ENCODE measurements around the gene LTBP2. TPM values are rescaled to one million over a fixed set of nuclear protein-coding genes. Genes with fewer than 3 reads are reported as not detected.

The LTBP2 gene
- total RNA-seq, 1 experiment from 2014 or later, result 17.4 TPM

DNA sequence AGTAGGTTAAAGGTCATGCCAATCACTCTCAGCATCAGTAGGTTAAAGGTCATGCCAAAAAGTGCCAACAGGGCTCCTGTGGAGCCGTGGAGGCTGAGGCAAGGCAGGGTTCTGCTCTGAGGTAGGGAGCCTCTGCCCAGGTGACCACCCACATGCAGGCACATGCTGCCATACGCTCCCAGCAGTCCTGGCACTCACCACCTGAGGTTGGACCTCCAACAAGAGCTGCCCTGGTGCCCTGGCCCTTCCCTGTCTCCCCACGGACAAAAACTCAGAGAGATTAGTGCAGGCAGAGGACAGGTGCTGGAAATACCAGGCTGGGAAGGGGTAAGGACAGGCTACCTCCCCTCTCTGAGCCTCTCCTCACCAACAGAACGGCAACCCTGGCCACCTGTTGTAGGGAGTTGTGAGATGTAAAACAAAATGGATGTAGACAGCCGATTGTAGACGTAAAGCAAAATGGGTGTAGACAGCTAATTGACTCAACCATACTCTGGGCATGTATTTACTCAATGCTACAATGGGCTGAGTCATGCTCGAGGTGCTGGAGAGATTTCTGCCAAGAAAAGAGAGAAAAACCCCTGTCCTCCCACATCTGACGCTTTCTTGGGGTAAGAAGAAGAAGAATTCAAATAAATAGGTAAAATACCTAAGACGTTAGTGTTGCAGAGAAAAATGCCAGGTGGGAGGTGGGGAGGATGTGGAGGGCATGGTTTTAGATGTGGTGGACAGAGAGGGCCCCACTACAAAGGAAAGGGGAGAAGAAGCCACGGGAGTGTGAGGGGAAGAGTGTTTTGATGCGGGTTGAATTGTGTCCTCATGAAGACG is 32.4 kb downstream of the LTBP2 start:
- intact Hi-C loops (cut with micrococcal nuclease), result loop anchor here (1.0 kb wide), 1 partner anchor 7 kb away; no protein-coding TSS in a partner anchor
- no peaks in the 10 kb centered on the region for H4K20me1 ChIP-seq (ENCODE audit: low read length)
- peak overlapping the region; percentile 72 for H2AFZ ChIP-seq (ENCODE audit: low read length)
- H3K27ac ChIP-seq (ENCODE audit: low read length), result peak overlapping the region; percentile 95
- H3K4me1 ChIP-seq (ENCODE audit: insufficient read depth, low read length), result peaks cover 44% of the 10 kb centered on the region
- ChIA-PET CTCF (no interaction called here), POLR2A (ENCODE audit: unreplicated experiment) (no interaction called here)
- H3K27me3 ChIP-seq (ENCODE audit: low read length), result no peaks in the 10 kb centered on the region
- TF ChIP-seq EZH2phosphoT487 (IDR thresholded peaks at IDR 0.05; ENCODE audit: borderline replicate concordance, low read length), result no peak
- DNase-seq (peak; percentile 97), ATAC-seq (peak; percentile 81)
- H3K9me2 ChIP-seq (replicated peaks; ENCODE audit: low read length), result no peaks in the 10 kb centered on the region
- no peaks in the 10 kb centered on the region for H3F3A ChIP-seq (ENCODE audit: low read length, unreplicated experiment)
- peak overlapping the region; percentile 46 for H3K4me2 ChIP-seq (ENCODE audit: low read length)
- H3K4me3 ChIP-seq (ENCODE audit: low read length), result no peak overlapping the region
- no peaks in the 10 kb centered on the region for H3K36me3 ChIP-seq (ENCODE audit: low read depth, low read length)
- H3K79me2 ChIP-seq (ENCODE audit: low read length), result no peaks in the 10 kb centered on the region; the same call in 1 of the 2 replicates
- H3K9ac ChIP-seq (ENCODE audit: low read length), result peak overlapping the region; percentile 74
- TSS peak; percentile 95 for BruUV-seq (replicated peaks)
- H3K9me3 ChIP-seq (ENCODE audit: low read length), result no peaks in the 10 kb centered on the region

DNA sequence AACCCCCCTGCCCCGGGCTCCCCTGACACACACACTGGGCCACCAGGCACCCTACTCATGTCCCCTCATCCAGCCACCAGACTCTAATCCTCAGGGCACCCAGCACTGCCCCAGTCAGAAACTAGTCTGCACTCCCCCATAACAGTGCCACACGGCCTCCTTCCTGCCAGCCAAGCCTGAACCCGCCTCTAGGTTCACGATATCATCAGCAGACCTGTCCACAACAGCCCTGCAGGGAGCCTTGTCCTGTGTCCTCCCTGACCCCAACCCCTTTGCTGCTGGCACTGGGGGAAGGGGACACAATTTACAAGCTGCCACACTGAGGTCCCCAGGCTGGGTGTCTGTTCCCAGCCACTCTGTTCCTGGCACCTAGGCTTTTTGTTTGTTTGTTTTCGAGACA is 33.6 kb downstream of the LTBP2 start:
- Histone ChIP-seq H3K27me3 (ENCODE audit: low read length) (no peaks in the 10 kb centered on the region), H3K9me2 (replicated peaks; ENCODE audit: low read length) (no peaks in the 10 kb centered on the region), H3K27ac (ENCODE audit: low read length) (no peak overlapping the region; the same call in 1 of the 2 replicates), H2AFZ (ENCODE audit: low read length) (no peak overlapping the region), H3K79me2 (ENCODE audit: low read length) (no peaks in the 10 kb centered on the region; the same call in 1 of the 2 replicates), H3K4me2 (ENCODE audit: low read length) (no peak overlapping the region), H4K20me1 (ENCODE audit: low read length) (no peaks in the 10 kb centered on the region), H3K36me3 (ENCODE audit: low read depth, low read length) (no peaks in the 10 kb centered on the region), H3K9me3 (ENCODE audit: low read length) (no peaks in the 10 kb centered on the region), H3K4me3 (ENCODE audit: low read length) (no peak overlapping the region), H3K9ac (ENCODE audit: low read length) (no peak overlapping the region), H3K4me1 (ENCODE audit: insufficient read depth, low read length) (peaks cover 43% of the 10 kb centered on the region), H3F3A (ENCODE audit: low read length, unreplicated experiment) (no peaks in the 10 kb centered on the region)
- ChIA-PET POLR2A (ENCODE audit: unreplicated experiment) (no interaction called here), CTCF (no interaction called here)
- intact Hi-C loops (cut with micrococcal nuclease), result no loop called here
- TF ChIP-seq EZH2phosphoT487 (IDR thresholded peaks at IDR 0.05; ENCODE audit: borderline replicate concordance, low read length), result no peak
- TF ChIP-seq, protein P1, sequence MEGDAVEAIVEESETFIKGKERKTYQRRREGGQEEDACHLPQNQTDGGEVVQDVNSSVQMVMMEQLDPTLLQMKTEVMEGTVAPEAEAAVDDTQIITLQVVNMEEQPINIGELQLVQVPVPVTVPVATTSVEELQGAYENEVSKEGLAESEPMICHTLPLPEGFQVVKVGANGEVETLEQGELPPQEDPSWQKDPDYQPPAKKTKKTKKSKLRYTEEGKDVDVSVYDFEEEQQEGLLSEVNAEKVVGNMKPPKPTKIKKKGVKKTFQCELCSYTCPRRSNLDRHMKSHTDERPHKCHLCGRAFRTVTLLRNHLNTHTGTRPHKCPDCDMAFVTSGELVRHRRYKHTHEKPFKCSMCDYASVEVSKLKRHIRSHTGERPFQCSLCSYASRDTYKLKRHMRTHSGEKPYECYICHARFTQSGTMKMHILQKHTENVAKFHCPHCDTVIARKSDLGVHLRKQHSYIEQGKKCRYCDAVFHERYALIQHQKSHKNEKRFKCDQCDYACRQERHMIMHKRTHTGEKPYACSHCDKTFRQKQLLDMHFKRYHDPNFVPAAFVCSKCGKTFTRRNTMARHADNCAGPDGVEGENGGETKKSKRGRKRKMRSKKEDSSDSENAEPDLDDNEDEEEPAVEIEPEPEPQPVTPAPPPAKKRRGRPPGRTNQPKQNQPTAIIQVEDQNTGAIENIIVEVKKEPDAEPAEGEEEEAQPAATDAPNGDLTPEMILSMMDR (conservative IDR thresholded peaks at IDR 0.05; ENCODE audit: low read depth, low read length), result no peak
- TF ChIP-seq EZH2 (IDR thresholded peaks at IDR 0.05; ENCODE audit: low read length, unreplicated experiment), result no peak
- DNase-seq (no peak), ATAC-seq (no peak)
- no TSS peak for BruUV-seq (replicated peaks)

DNA sequence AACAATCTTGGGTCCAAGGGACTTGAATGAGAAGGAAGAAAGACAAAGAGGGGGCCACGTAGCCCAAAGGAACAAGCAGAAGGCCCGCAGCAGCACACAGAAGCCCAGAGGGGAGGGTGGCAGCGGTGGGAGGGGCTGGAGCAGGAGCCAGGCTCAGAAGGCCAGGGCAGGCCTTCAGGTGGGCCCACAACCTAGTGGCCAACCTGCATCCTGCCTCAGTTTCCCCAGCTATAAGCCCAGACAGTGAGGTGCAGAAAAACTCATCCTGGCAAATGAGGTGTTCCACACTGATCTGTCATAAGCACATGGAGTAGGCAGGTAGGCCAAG is 34.1 kb downstream of the LTBP2 start:
- ATAC-seq (no peak), DNase-seq (no peak)
- no TSS peak for BruUV-seq (replicated peaks)
- peaks cover 43% of the 10 kb centered on the region for H3K4me1 ChIP-seq (ENCODE audit: insufficient read depth, low read length)
- intact Hi-C loops (cut with micrococcal nuclease), result no loop called here
- H3K9me3 ChIP-seq (ENCODE audit: low read length), result no peaks in the 10 kb centered on the region
- no peaks in the 10 kb centered on the region for H3K27me3 ChIP-seq (ENCODE audit: low read length)
- no peaks in the 10 kb centered on the region for H4K20me1 ChIP-seq (ENCODE audit: low read length)
- H3K36me3 ChIP-seq (ENCODE audit: low read depth, low read length), result no peaks in the 10 kb centered on the region
- no peak overlapping the region for H3K27ac ChIP-seq (ENCODE audit: low read length)
- H3F3A ChIP-seq (ENCODE audit: low read length, unreplicated experiment), result peaks cover 3% of the 10 kb centered on the region
- TF ChIP-seq EZH2phosphoT487 (IDR thresholded peaks at IDR 0.05; ENCODE audit: borderline replicate concordance, low read length) (no peak), EZH2 (IDR thresholded peaks at IDR 0.05; ENCODE audit: low read length, unreplicated experiment) (no peak)
- TF ChIP-seq, protein P1 (conservative IDR thresholded peaks at IDR 0.05; ENCODE audit: low read depth, low read length), result no peak
- no peak overlapping the region for H3K4me3 ChIP-seq (ENCODE audit: low read length)
- no peaks in the 10 kb centered on the region for H3K9me2 ChIP-seq (replicated peaks; ENCODE audit: low read length)
- no peak overlapping the region for H3K4me2 ChIP-seq (ENCODE audit: low read length)
- H3K9ac ChIP-seq (ENCODE audit: low read length), result no peak overlapping the region
- no peaks in the 10 kb centered on the region; the same call in 1 of the 2 replicates for H3K79me2 ChIP-seq (ENCODE audit: low read length)
- ChIA-PET POLR2A (ENCODE audit: unreplicated experiment) (no interaction called here), CTCF (no interaction called here)
- H2AFZ ChIP-seq (ENCODE audit: low read length), result no peak overlapping the region
